SU-DHL-6 (cell line): Measurements from ENCODE around the gene DUSP22.

Source experiments
- H2AFZ ChIP-seq: fragments of 200-600 bp; sonication (generic); 2 replicates; pipeline ENCODE4 v1.6.1; 2014; ENCODE audit warnings: low read depth, mild to moderate bottlenecking, moderate library complexity, mixed read lengths, antibody characterized with exemption, low read length; ENCODE audit not compliant: severe bottlenecking
- H3F3A ChIP-seq: fragments of 200-600 bp; shearing (Covaris generic); 2 replicates; pipeline ENCODE4 v1.6.0; 2016; ENCODE audit warnings: antibody characterized with exemption, mild to moderate bottlenecking; ENCODE audit not compliant: insufficient read depth
- H3K27ac ChIP-seq: fragments of 200-600 bp; sonication (generic); 2 replicates; pipeline ENCODE4 v1.5.1; 2016; ENCODE audit warnings: low read depth, mild to moderate bottlenecking, low read length, moderate library complexity, mixed read lengths
- H3K27me3 ChIP-seq: fragments of 200-600 bp; sonication (generic), shearing (Covaris generic); 2 replicates; pipeline ENCODE4 v1.6.0; 2014; ENCODE audit warnings: mild to moderate bottlenecking, low read length
- H3K36me3 ChIP-seq: fragments of 200-600 bp; sonication (generic); 2 replicates; pipeline ENCODE4 v1.6.1; 2014; ENCODE audit warnings: mild to moderate bottlenecking, low read length, mixed read lengths
- H3K4me2 ChIP-seq: fragments of 300-600, 200-600 bp; shearing (Covaris generic), sonication (generic); 2 replicates; pipeline ENCODE4 v1.6.0; 2014; ENCODE audit warnings: low read length, low read depth, mild to moderate bottlenecking; ENCODE audit not compliant: poor library complexity, severe bottlenecking
- H3K4me3 ChIP-seq: fragments of 200-600 bp; sonication (generic); 2 replicates; pipeline ENCODE4 v1.5.1; 2014; ENCODE audit warnings: antibody characterized with exemption, low read length, mild to moderate bottlenecking, mixed read lengths; ENCODE audit not compliant: insufficient read depth, poor library complexity, severe bottlenecking
- H3K79me2 ChIP-seq: fragments of 200-600 bp; sonication (generic); 2 replicates; pipeline ENCODE4 v1.6.1; 2014; ENCODE audit warnings: mild to moderate bottlenecking, low read length, moderate library complexity; ENCODE audit not compliant: insufficient read depth
- H3K9ac ChIP-seq: fragments of 200-600 bp; sonication (generic); 2 replicates; pipeline ENCODE4 v1.7.0; 2014; ENCODE audit warnings: mild to moderate bottlenecking, low read length
- H3K9me2 ChIP-seq: fragments of 200-600 bp; sonication (generic); replicated peaks from 2 replicates; pipeline ENCODE4 v1.6.1; 2014; ENCODE audit warnings: low read length; ENCODE audit not compliant: insufficient read depth
- H3K9me3 ChIP-seq: fragments of 200-600 bp; sonication (generic); 2 replicates; pipeline ENCODE4 v1.6.1; 2014; ENCODE audit warnings: low read length, mixed read lengths; ENCODE audit not compliant: insufficient read depth
- H4K20me1 ChIP-seq: fragments of 200-600 bp; sonication (generic); 2 replicates; pipeline ENCODE4 v1.6.1; 2014; ENCODE audit warnings: low read depth, mild to moderate bottlenecking, antibody characterized with exemption, low read length, moderate library complexity, mixed read lengths
- EZH2phosphoT487 ChIP-seq: fragments of 200-600 bp; sonication (generic), shearing (Covaris generic); conservative IDR thresholded peaks from 2 replicates; pipeline ENCODE4 v1.6.1; 2018; ENCODE audit warnings: mild to moderate bottlenecking, antibody characterized with exemption, low read length, moderate library complexity, mixed read lengths
- TF ChIP-seq, protein P1 (sequence below): fragments of 200-600 bp; sonication (generic); IDR thresholded peaks from one replicate; pipeline ENCODE4 v1.5.1; 2017; ENCODE audit warnings: antibody characterized with exemption, mild to moderate bottlenecking, low read length, moderate library complexity; ENCODE audit not compliant: insufficient read depth, poor library complexity, severe bottlenecking

Gene DUSP22

DNA sequence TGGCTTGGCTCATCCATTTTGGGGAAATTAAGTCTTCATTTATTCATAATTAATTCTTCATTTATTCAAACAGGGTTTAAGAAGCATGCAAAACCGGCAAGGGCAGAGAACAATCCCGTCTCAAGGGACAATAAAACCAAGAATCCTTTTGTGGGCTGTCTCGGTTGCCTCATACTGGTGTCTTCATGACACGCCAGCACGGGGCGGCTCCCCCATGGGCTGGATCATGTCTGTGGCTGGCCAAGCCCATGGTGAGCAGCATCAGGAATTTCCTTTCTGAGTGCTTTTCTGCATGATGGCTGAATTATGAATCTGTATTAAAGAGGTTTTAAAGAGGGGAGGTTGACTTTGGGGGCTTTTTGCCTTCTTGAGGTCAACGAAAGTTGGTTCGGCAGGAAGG, 38.3 kb upstream of the DUSP22 start:
- Histone ChIP-seq H3K27me3 (no peaks in the 10 kb centered on the region), H3K36me3 (no peaks in the 10 kb centered on the region), H3K27ac (no peak overlapping the region), H3K9ac (no peak overlapping the region), H3F3A (no peaks in the 10 kb centered on the region), H3K4me3 (no peak overlapping the region), H3K4me2 (no peak overlapping the region), H4K20me1 (no peaks in the 10 kb centered on the region), H3K9me3 (no peaks in the 10 kb centered on the region), H2AFZ (no peak overlapping the region), H3K79me2 (no peaks in the 10 kb centered on the region), H3K9me2 (no peaks in the 10 kb centered on the region)
- TF ChIP-seq EZH2phosphoT487 = no peak
- TF ChIP-seq, protein P1, sequence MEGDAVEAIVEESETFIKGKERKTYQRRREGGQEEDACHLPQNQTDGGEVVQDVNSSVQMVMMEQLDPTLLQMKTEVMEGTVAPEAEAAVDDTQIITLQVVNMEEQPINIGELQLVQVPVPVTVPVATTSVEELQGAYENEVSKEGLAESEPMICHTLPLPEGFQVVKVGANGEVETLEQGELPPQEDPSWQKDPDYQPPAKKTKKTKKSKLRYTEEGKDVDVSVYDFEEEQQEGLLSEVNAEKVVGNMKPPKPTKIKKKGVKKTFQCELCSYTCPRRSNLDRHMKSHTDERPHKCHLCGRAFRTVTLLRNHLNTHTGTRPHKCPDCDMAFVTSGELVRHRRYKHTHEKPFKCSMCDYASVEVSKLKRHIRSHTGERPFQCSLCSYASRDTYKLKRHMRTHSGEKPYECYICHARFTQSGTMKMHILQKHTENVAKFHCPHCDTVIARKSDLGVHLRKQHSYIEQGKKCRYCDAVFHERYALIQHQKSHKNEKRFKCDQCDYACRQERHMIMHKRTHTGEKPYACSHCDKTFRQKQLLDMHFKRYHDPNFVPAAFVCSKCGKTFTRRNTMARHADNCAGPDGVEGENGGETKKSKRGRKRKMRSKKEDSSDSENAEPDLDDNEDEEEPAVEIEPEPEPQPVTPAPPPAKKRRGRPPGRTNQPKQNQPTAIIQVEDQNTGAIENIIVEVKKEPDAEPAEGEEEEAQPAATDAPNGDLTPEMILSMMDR = no peak

DNA sequence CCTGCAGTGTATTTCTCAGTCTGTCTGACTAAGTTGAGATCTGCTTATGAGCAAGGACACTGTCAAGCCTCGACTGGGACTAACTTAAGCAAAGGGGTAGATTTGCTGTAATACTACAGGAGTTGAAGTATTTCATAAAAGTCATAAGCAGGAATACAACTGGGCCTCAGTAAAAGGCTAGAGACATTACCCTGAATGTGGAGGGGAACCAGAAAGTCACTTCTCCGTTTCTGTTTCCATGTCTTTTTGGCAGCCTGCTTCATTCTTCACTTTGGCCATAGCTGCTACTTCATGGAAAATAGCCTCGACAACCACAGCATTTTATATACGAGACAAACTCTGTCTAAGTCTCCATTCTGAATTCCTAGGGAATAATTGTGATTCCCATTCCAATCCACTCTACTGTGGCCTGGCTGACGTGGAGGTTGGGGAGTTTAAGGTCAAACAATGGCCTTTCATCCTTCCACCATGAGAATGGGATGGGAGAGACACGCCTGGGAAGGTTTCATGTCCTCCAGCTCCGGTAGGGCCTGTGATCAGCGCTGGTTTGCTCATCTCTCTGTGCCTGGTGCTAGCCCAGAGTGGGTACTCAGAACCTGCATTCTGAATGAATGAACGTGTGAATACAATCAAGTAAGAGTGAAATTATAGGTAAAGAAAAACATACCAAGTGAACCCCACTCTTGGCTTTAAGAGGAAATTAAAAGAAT, 37.1 kb upstream of the DUSP22 start:
- no peaks in the 10 kb centered on the region for H3K36me3 ChIP-seq
- no peaks in the 10 kb centered on the region for H3K9me2 ChIP-seq
- no peak overlapping the region for H3K4me3 ChIP-seq
- no peak overlapping the region for H3K9ac ChIP-seq
- no peaks in the 10 kb centered on the region for H3F3A ChIP-seq
- no peak overlapping the region for H3K27ac ChIP-seq
- H3K79me2 ChIP-seq = no peaks in the 10 kb centered on the region
- H3K9me3 ChIP-seq = no peaks in the 10 kb centered on the region
- no peaks in the 10 kb centered on the region for H4K20me1 ChIP-seq
- H3K27me3 ChIP-seq = no peaks in the 10 kb centered on the region
- no peak overlapping the region for H2AFZ ChIP-seq
- H3K4me2 ChIP-seq = no peak overlapping the region
- TF ChIP-seq, protein P1 = no peak
- no peak for TF ChIP-seq EZH2phosphoT487

DNA sequence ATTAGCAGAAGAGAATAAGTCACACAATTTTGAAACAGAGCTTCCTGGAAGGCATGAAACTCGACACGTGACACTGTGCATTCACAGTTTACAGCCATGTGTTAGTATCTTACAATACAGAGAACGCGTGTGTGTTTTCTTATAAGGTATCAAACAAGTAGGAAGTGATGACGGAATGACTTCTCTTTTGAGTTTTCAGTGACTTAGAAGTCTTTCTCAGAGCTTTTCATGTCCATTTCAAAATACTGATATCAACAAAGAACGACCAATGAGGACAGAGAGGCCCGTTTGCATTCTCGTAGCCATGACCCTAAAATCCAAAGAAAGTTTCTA, 36.6 kb upstream of the DUSP22 start:
- no peak overlapping the region for H3K4me2 ChIP-seq
- no peaks in the 10 kb centered on the region for H3K9me3 ChIP-seq
- no peak for TF ChIP-seq EZH2phosphoT487
- TF ChIP-seq, protein P1 = no peak
- no peaks in the 10 kb centered on the region for H3K27me3 ChIP-seq
- no peak overlapping the region for H3K27ac ChIP-seq
- H3K9ac ChIP-seq = no peak overlapping the region
- H3K4me3 ChIP-seq = no peak overlapping the region
- no peaks in the 10 kb centered on the region for H3K9me2 ChIP-seq
- H3K79me2 ChIP-seq = no peaks in the 10 kb centered on the region
- no peaks in the 10 kb centered on the region for H4K20me1 ChIP-seq
- H2AFZ ChIP-seq = no peak overlapping the region
- no peaks in the 10 kb centered on the region for H3K36me3 ChIP-seq
- no peaks in the 10 kb centered on the region for H3F3A ChIP-seq
